ENCODE results near the gene FAM13A.
"Not testable (repeated sequence)": the region's sequence is repeated elsewhere in the genome, so short reads cannot be mapped to it uniquely, and the experiment has no call there.

FAM13A gene

DNA sequence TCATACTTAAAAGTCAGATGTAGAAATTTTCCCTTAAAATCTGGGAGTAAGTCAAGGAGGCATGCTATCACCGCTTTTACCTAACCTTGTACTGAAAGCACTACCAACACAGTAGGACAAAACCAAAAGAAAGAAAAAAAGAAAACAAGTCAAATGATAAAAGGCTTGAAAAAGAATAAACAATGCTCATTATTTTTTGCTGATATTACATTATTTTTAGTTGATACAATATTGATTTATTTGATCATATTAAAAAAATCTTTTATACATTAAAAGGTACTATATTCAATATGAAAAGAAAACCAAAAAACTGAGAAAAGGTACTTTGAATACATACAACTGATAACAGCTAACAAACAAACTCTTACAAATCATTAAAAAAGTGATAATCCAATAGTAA is 164.3 kb downstream of the FAM13A start:
- DNase-seq = no peak

DNA sequence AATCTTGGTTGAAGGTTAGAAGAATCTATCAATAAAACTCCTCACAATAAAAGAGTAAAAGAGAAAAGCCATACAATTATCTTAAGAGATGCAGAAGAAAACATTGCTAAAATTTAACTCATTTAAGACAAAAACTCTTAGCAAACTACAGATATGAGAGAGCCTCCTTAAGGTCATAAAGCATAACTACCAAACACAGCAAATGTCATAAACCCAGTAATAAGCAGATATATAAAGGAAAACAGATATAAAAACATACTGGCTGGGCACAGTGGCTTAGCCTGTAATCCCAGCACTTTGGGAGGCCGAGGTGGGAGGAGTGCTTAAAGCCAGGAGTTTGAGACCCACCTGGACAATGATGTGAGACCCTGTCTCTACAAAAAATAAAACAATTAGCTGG is 165.3 kb downstream of the FAM13A start:
- no peak for DNase-seq

DNA sequence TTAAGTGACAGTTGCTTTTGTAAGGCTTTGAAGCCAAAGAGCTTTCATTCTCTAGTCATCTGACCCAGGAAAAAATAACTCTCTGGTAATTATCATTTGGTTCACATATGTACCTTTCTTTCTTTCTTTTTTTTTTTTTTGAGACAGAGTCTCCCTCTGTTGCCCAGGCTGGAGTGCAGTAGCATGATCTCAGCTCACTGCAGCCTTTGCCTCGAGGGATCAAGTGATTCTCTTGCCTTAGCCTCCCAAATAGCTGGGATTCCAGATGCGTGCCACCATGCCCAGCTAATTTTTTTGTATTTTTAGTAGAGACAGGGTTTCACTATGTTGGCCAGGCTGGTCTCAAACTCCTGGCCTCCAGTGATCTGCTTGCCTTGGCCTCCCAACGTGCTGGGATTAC is 169.6 kb downstream of the FAM13A start:
- DNase-seq = not testable (repeated sequence)

DNA sequence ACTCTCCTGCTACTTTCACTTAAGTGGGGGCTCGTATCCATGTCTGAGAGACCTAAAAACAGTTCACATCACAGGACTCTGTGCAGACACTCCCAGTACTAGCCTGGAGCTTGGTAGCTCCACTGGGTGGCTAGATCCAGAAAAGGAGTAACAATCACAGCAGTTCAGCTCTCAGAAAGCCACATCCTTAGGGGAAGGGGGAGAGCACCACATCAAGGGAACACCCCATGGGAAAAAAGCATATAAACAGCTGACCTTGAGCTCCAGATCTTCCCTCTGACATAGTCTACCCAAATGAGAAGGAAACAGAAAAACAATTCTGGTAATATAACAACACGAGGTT is 175.8 kb downstream of the FAM13A start:
- DNase-seq = no peak

DNA sequence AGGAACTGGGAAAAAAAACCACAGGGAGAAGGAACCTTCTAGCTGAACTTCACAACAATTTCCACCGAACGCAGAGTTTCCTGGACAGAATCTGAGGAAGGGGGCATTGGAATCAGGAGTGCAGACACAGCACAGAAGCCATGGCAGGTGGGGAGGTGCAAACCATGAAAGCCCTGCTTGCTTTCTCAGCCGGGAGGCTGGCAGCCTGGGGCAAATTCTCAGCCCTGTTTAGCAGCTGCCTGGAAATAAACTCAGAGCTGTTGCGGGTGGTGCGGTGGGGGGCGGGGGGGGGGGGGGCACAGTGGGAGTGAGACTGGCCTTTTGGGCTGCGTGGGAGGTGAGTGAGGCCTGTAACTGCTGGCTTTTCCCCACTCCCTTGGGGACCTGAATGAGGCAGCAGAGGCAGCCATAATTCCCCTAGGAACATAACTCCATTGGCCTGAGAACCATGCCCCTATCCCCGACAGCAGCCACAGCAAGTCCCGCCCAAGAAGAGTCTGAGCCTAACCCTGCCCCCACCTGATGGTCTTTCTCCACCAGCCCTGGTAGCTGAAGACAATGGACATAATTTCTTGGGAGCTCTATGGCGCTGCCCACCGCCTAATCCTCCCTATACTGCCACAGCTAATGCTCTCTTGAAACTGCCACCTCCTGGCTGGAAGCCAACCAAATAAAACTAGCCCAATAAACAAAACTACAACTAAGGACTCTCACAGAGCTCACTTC is 176.3 kb downstream of the FAM13A start:
- DNase-seq = no peak

DNA sequence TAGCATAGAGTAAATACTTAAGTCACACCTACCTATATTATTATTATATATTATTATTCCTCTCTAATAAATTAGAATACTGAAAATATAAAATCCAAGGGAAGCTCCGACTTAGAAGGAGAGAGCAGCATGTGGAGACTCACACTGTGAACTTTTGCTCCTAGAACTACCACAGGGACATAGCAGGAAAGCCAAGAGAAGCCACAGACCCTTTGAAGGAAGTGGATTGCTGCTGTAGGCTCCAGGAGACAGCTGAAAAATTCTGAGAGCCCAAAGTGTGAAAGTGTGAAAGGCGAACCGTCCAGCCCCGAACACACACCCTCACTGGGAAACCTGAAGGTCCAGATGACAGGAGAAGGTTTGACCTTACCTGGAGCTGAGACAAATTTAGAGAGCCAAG is 177.0 kb downstream of the FAM13A start:
- no peak for DNase-seq

DNA sequence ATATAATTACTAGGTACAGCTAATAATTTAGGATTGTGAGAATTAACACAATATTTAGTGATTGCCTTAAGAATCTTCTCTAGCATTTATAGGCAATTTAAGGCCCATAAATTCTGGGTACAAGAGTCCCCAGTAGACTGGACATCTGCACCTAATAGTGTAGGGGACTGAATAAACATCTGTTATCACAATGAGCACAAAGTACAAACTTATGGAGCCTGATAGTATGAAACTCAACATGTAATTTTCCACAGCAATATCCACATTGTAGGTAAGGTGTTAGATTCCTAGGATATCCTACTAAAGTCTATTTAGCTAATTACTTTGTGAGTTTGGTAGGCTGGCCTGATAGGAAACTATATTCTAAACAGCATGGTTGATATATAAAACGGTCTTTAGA is 178.3 kb downstream of the FAM13A start:
- no peak for DNase-seq

DNA sequence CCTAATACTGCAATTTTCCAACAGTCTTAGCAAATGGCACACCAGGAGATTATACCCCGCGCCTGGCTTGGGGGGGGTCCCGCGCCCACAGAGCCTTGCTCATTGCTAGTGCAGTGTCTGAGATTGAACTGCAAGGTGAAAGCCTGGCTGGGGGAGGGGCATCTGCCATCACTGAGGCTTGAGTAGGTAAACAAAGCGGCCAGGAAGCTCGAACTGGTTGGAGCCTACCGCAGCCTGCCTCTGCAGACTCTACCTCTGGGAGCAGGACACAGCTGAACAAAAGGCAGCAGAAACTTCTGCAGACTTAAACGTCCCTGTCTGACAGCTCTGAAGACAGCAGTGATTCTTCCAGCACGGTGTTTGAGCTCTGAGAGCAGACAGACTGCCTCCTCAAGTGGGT is 186.6 kb downstream of the FAM13A start:
- no peak for DNase-seq

DNA sequence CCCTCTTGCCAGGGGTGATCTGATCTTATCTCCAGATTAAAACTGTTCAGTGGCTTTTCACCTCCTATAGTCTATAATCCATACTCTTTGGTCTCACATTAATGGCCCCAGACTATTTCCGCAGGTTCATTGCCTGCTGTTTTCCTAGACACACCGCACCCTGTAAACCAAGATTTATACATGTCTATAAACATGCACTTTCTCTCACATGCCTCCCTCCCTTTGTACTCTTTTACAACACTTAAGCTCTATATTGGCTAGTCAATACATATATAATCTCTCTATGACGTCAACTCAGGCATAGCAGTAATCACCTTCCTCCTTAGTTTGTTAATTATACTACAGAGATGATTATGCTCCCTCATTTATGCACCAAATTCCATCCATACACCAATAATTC is 188.5 kb downstream of the FAM13A start:
- DNase-seq = no peak

DNA sequence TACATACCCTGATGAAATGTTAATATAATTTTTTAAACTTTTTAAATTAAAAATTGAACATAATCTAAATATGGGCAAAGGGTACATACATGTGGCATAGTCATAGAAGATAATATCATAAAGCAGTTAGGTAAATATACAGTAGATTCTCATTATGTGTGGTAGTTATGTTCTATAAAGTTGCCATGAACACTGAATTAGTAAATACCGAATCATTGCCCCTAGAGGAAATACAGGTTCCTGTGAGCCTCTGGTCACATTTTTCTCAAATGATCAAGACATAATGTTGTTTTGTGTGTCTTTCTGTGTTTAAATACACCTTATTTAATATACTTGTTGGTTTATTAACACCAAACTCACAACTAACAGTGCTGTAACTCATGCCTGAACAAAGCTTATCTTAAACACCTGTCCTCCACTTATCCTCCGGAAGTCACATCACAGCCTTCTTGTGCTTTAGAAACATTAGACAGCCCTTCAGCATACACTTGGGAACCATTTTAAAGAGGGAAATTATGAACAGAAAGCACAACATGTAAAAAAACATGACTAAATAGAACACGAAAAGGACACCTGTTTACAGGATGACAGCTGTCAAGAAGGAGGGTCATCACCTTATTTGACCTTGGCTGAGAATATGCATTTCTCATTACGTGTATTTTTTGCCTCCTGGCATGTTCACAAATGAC is 190.0 kb downstream of the FAM13A start:
- no peak for DNase-seq

DNA sequence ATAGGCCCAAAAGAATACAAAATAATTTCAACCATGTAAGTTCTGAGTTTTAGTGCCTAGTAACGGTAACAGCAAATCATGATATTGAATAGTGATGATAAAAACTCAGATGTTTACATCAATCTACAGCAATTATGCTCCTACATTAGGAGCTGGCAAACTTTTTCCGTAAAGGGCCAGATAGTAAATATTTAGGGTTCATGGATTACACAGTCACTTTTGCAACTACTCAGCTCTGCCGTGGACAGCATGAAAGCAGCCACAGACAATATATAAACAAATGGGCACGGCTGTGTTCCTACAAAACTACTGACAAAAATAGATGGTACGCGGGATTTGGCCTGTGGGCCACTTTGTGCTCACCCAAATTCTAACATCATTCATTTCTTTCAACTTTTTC is 191.5 kb downstream of the FAM13A start:
- DNase-seq = no peak

DNA sequence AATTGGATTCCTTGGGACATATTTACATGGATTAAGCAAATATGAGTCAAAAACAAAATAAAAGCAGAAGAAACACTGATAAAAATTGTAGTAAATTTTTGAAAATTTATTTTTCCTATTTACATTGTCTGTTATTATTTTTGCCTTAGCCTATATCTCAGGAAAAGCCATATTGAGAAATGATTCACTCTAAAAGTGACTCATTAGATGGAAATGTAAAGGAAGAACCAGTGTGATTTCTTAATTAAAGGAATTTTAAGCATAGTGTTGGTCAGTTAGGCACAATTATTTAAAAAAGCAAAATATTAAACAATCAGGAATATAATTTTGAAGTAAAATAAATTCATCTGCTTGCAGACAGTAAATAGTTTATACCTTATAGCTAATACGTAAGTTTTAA is 191.9 kb downstream of the FAM13A start:
- DNase-seq = no peak

DNA sequence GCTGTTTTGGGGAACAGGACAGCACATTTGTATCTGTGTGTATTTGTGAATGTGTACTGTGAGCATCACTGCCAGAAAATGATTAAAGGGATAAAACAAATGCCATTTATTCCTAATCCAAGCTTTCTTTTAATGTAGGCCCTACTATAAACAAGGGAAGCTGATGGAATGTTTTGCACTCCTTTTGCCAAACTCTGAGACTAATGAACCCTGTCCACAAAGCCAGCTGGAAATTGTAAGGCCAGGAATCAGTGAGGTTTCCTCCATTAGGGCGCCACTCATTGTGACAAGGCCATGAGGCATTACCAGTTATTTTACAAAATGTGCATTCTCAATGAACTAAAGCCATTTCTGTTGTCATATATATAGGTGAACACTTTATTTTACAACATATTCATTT is 196.4 kb downstream of the FAM13A start:
- no peak for DNase-seq

DNA sequence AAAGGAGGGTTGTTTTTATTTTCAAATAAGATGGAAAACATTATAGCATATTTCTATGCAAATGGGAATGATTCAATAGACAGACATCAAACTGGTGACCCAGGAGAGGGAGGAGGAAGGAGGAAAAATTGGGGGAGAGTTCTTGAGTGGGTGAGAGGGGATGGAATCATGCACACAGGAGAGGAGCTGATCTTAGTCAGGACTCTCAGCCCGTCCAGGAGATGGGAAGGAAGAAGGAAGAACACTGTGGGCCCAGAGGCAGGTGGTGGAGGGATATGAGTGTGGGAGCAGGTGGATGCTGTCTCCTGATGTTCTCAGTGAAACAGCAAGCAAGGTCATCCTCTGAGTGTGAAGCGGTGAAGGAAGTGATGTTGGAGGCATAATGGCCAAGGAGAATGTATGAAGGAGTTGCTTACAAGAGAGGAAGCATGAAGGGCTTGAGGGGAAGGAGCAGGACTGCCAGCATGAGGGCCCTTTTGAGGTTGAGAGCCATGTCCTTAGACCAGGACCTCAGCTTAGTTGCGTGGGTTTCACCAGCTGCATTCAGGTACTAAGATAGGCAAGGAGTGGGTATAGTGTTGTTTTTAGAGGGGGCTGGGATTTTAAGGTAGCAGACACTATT is 197.7 kb downstream of the FAM13A start:
- no peak for DNase-seq

DNA sequence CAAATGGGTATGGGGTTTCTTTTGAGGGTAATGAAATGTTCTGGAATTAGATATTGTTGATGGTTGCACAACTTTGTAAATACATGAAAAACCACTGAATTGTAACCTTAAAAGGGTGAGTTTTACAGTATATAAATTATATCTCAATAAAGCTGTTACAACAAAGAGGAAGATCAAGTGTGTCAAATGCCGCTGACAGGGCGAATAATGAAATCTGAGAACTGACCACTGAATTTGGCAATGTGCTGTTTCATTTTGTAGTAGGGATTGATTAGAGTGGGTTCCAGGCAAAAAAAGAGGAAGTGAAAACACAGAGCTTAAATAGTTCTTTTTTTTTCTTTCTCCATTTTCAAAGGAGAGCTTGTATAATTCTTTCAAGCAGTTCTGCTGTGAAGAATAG is 198.2 kb downstream of the FAM13A start:
- DNase-seq = no peak

DNA sequence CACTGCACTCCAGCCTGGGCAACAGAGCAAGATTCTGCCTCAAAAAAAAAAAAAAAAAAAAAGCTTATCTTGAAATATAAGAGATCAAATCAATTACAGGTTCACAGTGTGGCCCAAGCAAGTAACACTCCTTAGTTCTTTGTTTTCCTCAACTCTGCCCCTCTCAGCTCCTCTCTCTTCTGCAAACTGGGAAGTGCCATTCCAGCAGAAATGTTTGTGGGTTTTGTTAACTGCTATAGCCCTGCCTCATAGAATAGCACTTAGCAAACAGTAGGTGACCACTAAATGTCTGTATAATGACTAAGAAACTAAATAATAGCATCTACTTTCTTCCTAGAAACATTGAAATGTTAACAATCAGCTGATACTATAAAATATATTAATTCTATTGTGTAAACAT is 199.4 kb downstream of the FAM13A start:
- no peak for DNase-seq

DNA sequence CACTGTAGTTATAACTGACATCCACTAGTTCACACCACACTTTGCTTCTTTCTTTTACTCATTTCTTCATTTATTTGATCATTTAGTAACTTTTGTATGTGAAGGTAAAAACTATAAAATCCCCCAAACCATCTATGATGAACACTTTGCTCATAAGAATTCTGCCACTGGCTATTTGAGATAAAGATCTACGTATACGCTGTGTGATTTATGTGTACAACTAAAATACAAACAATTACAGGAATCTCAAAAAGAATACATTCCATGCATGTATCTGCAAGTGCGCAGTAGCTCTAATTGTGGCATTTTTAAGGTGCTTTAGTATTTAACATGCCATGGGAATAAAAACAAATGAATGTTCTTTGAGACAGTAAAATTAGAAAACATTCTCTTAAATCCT is 202.5 kb downstream of the FAM13A start:
- DNase-seq = no peak

DNA sequence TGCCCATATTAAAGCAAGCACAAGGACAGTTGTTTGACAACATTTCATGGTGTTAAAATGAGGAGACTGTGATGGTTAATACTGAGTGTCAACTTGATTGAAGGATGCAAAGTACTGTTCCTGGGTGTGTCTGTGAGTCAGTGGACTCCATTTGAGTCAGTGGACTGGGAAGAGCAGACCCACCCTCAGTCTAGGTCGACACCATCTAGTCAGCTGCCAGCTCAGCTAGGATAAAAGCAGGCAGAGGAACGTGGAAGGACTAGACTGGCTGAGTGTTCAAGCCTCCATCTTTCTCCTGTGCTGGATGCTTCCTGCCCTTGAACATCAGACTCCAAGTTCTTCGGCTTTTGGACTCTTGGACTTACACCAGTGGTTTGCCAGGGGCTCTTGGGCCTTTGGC is 203.4 kb downstream of the FAM13A start:
- DNase-seq = not testable (repeated sequence)

DNA sequence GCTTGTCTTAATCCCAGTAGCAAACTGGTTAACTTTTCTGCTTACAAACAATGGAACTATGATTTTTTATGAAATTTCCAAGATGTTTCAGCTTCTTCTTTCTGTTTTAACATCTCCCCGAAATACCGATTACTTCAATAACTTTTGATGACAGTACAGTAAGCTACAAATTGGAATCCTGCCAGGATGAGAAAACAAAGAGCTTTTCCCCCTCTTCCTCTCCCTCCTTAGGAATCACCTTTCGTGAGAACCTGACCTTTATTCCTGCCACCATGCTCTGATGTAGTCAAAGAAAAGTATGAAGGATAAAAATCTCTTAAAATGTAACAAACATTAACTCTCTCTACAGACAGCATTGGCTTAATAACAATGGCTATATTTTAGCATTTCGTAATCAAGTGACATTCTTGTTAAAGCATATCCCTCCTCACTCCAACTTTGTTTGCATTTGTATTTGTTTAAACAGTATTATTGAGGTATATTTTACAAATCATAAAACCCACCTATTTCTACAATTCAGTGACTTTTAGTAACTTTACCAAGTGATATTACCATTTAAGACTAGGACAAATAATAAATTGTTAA is 210.7 kb downstream of the FAM13A start:
- no peak for DNase-seq

DNA sequence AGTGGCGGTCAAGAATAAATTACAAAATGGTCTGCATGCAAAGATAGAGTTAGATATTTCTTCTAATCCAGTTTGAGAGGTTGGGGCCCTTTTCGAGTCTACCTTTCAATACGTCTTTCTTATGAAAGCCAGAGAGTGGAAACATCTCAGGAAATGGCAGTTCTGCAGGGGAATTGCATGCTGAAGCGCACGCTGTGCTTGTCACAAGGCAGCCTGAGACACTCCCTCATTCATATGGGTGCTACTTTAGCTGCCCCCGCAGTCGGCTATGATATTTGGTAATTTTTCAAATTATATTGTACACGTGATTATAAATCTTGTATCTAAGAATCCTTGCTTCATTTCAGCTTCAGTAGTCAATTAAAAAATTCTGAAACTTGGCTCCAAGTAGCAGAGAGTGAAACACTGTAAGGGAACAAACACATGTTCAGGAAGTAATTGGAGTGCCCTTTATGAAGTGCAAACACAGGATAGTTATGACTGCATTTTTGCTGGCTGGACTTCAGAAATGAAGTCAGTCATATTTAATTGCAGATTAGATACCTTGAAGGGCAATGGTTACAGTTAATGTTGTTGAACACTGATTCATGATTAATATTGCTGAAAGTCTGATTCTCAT is 213.8 kb downstream of the FAM13A start:
- DNase-seq = no peak

DNA sequence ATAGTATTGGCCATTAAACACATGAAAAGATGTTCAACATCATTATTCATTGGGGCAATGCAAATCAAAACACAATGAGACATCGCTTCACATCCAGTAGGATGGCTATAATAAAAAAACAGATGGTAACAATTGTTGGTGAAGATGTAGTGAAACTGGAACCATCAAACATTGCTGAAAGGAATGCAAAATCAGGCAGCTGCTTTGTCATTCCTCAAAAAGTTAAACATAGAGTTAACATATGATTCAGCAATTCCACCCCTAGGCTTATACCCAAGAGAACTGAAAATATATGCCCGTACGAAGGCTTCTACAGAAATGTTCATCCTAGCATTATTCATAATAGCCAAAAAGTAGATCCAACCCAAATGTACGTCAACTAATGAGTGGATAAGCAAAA is 215.3 kb downstream of the FAM13A start:
- DNase-seq = no peak

DNA sequence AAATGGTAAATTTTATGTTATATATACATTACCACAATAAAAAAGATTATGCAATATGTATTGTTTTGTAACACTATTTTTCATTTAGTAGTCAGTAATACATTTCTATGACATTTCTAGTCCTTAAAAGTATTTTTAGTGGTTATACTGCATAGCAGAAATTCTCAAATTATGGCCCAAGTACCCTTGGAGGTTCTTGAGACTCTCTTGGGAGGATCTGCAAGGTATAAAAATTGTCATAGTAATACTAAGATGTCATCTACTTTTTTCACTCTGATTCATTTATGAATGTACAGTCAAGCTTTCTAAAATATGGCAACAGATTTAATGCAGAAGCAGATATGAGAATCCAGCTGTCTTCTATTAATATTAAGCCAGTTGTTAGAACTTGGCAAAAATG is 220.8 kb downstream of the FAM13A start:
- no peak for DNase-seq

DNA sequence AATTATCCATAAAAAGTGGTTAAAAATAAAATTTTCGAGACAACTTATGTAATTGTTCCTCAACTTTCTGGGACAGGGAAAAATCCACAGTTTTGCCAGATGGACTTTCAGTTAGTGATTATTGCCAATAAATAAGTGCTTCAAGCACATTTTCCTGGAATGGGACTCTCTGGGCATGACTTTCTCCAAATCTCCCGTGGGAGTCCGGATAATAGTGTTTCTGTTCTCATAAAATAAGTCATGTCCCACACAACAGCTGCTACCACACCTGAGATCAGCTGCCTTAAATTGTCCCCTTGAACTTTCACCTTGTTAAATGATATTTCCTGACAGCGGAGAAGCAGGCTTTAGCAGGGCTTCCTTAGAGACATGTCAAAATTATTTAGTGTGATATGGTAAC is 226.0 kb downstream of the FAM13A start:
- DNase-seq = no peak

DNA sequence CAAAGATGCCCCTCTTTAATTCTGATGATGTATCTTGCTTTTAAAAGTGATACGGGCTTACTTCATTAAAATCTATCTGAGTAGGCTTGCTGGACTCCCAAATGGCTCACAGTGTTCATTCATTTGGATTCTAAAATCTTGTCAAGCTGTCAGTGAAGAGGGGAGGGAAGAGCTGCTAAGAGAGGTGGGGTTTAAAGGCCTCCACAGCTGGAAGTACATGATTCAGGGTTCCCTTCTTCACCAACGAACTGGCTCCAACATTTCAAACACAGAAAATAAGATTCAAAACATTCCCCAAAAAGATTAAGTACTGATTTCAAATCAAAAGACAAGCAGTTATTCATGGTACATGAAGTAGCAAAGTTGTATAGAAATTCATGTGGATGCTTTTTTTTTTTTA is 226.4 kb downstream of the FAM13A start:
- DNase-seq = no peak
